GM19467 (cell line): Measurements from ENCODE around the gene PTH1R.

Experiments
- ATAC-seq: cut with Tn5 transposase; IDR thresholded peaks from one replicate; pipeline ENCODE4 v1.9.1; 2021; ENCODE audit warnings: mild to moderate bottlenecking, moderate library complexity; ENCODE audit not compliant: unreplicated experiment

Gene PTH1R

GRCh38 chr3:46877406-46878125, at the start of gene PTH1R:
Gene PTH1R, plus strand, starts transcription at chr3:46877721. Its CDS starts 5,839 bp downstream, at chr3:46883560.
- no peak for ATAC-seq

GRCh38 chr3:46829699-46830208, 47.8 kb upstream of the PTH1R start:
- ATAC-seq: peak; percentile 79

GRCh38 chr3:46830801-46831200, 46.7 kb upstream of the PTH1R start:
- ATAC-seq: no peak

- ATAC-seq: no peak
These were observed 46.2 kb upstream of the PTH1R start for GRCh38 chr3:46831316-46831715.

- no peak for ATAC-seq
These were observed 45.7 kb upstream of the PTH1R start for GRCh38 chr3:46831841-46832240.

GRCh38 chr3:46833346-46834300, 43.9 kb upstream of the PTH1R start:
- no peak for ATAC-seq

- no peak for ATAC-seq
These were observed 42.5 kb upstream of the PTH1R start for GRCh38 chr3:46835054-46835453.

GRCh38 chr3:46835491-46835890, 42.0 kb upstream of the PTH1R start:
- no peak for ATAC-seq

- ATAC-seq: no peak
These were observed 39.2 kb upstream of the PTH1R start for GRCh38 chr3:46838301-46838700.

GRCh38 chr3:46840491-46840890, 37.0 kb upstream of the PTH1R start:
- no peak for ATAC-seq

- no peak for ATAC-seq
These were observed 34.0 kb upstream of the PTH1R start for GRCh38 chr3:46843508-46843907.

GRCh38 chr3:46844397-46844796, 33.1 kb upstream of the PTH1R start:
- no peak for ATAC-seq

GRCh38 chr3:46844881-46845312, 32.6 kb upstream of the PTH1R start:
- ATAC-seq: no peak

GRCh38 chr3:46845397-46845859, 32.1 kb upstream of the PTH1R start:
- ATAC-seq: peak; percentile 35

GRCh38 chr3:46845860-46846623, 31.5 kb upstream of the PTH1R start:
- peak; percentile 57 for ATAC-seq

- no peak for ATAC-seq
These were observed 30.6 kb upstream of the PTH1R start for GRCh38 chr3:46846624-46847542.

GRCh38 chr3:46847744-46848143, 29.8 kb upstream of the PTH1R start:
- ATAC-seq: no peak

- ATAC-seq: no peak
These were observed 29.1 kb upstream of the PTH1R start for GRCh38 chr3:46848271-46849044.

GRCh38 chr3:46849045-46849631, 28.4 kb upstream of the PTH1R start:
- ATAC-seq: no peak
